Cardiac septum (tissue), 1 donor: ENCODE data around the gene ZMYND11. TPM values are rescaled to one million over a fixed set of nuclear protein-coding genes. Genes with fewer than 3 reads are reported as not detected.

Source experiments
- DNase-seq: peaks from one replicate; pipeline ENCODE4 v3.0.0-alpha.2; 2020; ENCODE audit warnings: low spot score
- intact Hi-C: fragments of 100-400 bp; cut with DNase I; formaldehyde crosslinking; loops from one replicate; pipeline ENCODE4 v1.14.0; 2022
- total RNA-seq: library from RNA; stranded (reverse); fragmentation: NEBNext Ultra II Directional; extraction: Animal tissue kit (Norgen Biotek cat#: 25700); gene quantifications from one replicate; pipeline ENCODE4 v1.2.1, GENCODE V29; 2021
- donor health status: DM: no; HTN: no; CAD: no.

ZMYND11 gene
- total RNA-seq, 1 donor from 2014 or later = 90.6 TPM

DNA sequence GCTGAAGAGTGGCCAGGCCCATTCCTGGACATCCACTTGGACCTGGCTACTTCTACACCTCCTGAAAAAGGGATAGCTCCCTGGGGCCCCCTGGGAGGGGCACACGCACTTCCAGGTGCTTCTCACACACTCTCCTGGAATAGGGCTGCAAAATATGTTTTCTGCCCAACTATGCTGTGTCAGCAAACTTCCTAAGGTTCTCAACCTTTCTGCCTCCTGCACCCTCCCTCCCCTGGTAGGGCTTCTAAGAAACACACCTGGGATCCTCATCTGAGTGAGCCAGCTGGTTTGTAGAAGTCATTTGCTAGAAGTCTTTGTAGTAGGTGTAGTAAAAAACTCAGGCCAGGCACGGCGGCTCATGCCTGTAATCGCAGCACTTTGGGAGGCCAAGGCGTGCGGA lies 136.5 kb downstream of the ZMYND11 start:
- intact Hi-C loops = no loop called here

DNA sequence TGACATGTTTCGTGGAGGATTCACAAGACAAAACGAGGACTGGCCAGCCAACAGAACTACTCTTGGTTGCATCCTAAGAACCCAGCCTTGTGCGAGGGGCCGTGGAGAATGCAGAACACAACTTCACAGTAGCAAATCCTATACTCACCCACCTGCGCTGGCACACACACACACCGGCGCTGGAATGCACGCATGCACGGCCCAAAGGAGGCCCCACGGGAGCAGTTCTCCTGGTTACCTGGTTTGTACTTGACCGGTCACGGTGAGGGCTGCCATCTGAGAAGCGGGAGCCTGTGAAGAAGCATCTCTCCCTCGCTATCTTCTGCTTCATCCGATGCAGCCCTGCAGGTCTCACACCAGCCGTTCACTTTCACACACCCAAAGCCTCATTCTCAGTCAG lies 137.8 kb downstream of the ZMYND11 start:
- intact Hi-C loops = no loop called here
- DNase-seq = no peak

More for the DNA sequence above, 136.5 kb downstream of the ZMYND11 start:
- DNase-seq = no peak

GRCh38 chr10:274866-275265 lies 139.6 kb downstream of the ZMYND11 start:
- no peak for DNase-seq
- intact Hi-C loops = no loop called here

- no peak for DNase-seq
- intact Hi-C loops = no loop called here
Measured at GRCh38 chr10:275680-276079, 140.4 kb downstream of the ZMYND11 start.

DNA sequence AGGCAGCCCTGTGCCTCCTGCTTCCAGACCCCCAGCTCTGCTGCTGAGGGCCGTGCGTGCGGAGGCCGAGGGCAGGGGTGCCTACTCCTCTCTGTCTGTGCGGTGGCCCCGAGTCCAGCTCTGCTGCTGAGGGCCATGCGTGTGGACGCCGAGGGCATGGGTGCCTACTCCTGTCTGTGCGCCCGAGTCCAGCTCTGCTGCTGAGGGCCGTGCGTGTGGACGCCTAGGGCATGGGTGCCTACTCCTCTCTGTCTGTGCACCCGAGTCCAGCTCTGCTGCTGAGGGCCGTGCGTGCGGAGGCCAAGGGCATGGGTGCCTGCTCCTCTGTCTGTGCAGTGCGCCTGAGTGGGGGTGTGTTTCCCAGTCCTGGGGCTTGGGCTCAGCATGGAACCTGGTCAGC lies 142.7 kb downstream of the ZMYND11 start:
- DNase-seq = no peak
- intact Hi-C loops = no loop called here

GRCh38 chr10:278707-279106 lies 143.5 kb downstream of the ZMYND11 start:
- intact Hi-C loops = no loop called here
- DNase-seq = no peak

- no peak for DNase-seq
- intact Hi-C loops = no loop called here
Measured at GRCh38 chr10:279232-279631, 144.0 kb downstream of the ZMYND11 start.

DNA sequence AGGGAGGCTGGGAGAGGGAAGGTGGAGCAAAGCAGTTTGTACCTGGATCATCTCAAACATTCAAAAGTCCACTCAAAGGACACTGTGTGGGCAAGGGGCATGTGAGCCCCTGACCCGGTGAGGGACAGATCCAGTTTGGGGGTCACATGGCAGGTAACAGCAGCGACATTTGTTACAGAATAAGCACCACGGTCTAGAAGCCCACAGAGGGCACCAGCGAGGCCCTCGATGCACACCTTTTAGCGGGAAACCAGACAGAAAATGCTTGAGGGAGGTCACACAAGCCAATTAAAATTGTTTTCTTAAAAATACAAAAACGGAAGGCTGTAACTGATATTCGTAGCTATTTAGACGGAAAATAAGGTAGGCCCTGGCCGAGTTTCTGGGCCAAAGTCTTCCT lies 144.4 kb downstream of the ZMYND11 start:
- intact Hi-C loops = no loop called here

GRCh38 chr10:282294-283139 lies 147.3 kb downstream of the ZMYND11 start:
- intact Hi-C loops = no loop called here
- no peak for DNase-seq

More for the DNA sequence above, 144.4 kb downstream of the ZMYND11 start:
- DNase-seq = no peak

DNA sequence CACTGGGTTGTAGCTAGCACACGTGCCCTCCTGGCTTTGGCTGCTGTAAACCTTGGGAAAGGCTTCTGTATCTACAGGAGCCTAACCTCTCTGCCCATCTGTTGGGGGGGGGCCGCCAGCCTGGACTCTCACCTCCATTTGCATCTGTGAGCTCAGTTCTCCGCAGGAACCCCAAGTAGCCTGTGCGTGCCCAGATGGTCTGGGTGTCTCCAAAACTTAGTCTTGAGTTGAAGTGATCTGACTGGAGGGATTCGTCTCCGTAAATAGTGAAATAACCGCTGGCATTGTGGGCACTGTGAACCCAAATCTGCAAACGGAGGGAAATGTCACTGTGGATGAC lies 147.9 kb downstream of the ZMYND11 start:
- no peak for DNase-seq
- intact Hi-C loops = no loop called here

DNA sequence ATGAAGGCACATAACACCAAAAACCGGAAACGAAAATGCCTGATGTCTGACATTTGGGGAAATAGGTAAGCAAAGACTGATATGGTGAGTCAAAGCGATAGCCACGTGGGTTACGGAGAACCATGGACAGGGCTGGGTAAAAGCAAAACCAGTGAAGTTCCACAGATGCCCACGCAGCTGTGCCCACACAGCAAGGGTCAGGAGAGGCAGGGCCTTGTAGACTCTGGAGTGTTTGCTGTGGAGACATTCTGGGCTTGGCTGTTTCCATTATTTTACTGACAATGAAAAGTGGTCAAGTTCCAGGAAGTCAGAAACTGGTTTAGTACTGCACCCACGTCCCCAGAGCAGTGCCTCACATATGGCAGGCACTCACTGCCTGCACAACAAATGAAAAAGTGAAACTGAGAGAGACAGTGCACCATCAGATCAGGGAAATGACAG lies 148.7 kb downstream of the ZMYND11 start:
- intact Hi-C loops = no loop called here
- no peak for DNase-seq

GRCh38 chr10:285216-285615 lies 150.0 kb downstream of the ZMYND11 start:
- intact Hi-C loops = no loop called here

GRCh38 chr10:287026-287709 lies 151.9 kb downstream of the ZMYND11 start:
- no peak for DNase-seq
- intact Hi-C loops = no loop called here

More at GRCh38 chr10:285216-285615, 150.0 kb downstream of the ZMYND11 start:
- no peak for DNase-seq

DNA sequence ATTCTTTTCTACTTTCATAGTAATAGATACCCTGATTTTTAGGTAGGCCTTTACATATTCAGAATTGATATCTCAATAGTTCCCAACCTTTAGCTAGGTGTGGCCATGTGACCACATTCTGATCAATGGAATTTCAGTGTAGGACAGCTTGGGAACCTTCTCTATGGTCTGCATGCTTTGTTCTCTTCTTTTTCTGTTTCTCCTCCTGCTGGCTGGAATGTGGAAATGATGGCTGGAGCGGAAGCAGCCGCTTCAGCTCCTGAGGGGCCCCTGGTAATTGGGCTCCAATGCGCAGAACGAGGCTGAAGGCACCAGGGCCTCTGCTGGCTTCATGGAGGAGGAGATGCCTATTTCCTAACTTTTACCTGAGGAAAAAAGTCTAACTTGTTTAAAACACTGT lies 152.6 kb downstream of the ZMYND11 start:
- intact Hi-C loops = no loop called here
- DNase-seq = no peak

GRCh38 chr10:288316-289200 lies 153.3 kb downstream of the ZMYND11 start:
- intact Hi-C loops = no loop called here
- DNase-seq = no peak

GRCh38 chr10:289581-289980 lies 154.3 kb downstream of the ZMYND11 start:
- DNase-seq = no peak
- intact Hi-C loops = no loop called here

- DNase-seq = no peak
- intact Hi-C loops = no loop called here
Measured at GRCh38 chr10:290026-290725, 154.9 kb downstream of the ZMYND11 start.

DNA sequence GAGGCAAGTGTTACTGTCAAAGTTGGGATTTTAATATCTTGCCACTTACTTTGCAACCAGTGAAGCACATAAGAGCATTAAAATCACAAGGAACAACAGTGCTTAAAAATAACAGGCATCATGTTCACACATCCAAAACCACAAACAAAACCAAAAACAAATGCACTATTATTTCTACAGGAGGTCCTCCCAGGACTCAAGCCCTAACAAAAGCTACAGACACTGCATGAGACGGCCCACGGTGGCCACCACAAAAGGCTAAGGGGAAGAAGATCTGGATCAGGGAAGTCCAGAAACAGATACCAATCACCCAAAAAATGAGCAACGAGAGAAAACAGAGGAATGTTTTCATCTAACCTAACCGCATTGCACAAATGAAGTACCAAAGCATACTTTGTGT lies 158.4 kb downstream of the ZMYND11 start:
- no peak for DNase-seq
- intact Hi-C loops = no loop called here

- intact Hi-C loops = no loop called here
Measured at GRCh38 chr10:297567-297966, 162.3 kb downstream of the ZMYND11 start.

DNA sequence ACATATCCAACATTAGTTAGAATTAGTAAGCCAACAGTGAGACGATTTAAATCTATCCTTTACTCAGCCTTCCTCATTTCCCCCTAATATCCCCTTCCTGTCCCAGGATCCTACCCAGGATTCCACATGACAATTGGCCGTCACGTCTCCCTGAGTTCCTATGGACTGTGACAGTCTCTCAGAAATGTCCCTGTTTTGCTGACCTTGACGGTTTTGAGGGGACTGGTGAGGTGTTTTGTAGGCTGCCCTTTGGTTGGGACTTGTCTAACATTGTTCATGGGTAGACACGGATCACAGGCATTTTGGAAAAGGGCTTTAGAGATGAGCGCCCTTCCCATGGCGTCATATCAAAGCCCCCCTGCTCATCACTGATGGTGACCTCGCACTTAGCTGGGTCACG lies 162.8 kb downstream of the ZMYND11 start:
- no peak for DNase-seq
- intact Hi-C loops = no loop called here

More at GRCh38 chr10:297567-297966, 162.3 kb downstream of the ZMYND11 start:
- DNase-seq = no peak
